ENCODE results near the gene KIF21B.
A peak's percentile ranks its signal among the peaks of the same experiment; 100 is the strongest.

KIF21B gene, protein sequence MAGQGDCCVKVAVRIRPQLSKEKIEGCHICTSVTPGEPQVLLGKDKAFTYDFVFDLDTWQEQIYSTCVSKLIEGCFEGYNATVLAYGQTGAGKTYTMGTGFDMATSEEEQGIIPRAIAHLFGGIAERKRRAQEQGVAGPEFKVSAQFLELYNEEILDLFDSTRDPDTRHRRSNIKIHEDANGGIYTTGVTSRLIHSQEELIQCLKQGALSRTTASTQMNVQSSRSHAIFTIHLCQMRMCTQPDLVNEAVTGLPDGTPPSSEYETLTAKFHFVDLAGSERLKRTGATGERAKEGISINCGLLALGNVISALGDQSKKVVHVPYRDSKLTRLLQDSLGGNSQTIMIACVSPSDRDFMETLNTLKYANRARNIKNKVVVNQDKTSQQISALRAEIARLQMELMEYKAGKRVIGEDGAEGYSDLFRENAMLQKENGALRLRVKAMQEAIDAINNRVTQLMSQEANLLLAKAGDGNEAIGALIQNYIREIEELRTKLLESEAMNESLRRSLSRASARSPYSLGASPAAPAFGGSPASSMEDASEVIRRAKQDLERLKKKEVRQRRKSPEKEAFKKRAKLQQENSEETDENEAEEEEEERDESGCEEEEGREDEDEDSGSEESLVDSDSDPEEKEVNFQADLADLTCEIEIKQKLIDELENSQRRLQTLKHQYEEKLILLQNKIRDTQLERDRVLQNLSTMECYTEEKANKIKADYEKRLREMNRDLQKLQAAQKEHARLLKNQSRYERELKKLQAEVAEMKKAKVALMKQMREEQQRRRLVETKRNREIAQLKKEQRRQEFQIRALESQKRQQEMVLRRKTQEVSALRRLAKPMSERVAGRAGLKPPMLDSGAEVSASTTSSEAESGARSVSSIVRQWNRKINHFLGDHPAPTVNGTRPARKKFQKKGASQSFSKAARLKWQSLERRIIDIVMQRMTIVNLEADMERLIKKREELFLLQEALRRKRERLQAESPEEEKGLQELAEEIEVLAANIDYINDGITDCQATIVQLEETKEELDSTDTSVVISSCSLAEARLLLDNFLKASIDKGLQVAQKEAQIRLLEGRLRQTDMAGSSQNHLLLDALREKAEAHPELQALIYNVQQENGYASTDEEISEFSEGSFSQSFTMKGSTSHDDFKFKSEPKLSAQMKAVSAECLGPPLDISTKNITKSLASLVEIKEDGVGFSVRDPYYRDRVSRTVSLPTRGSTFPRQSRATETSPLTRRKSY (N-terminal part only)

DNA sequence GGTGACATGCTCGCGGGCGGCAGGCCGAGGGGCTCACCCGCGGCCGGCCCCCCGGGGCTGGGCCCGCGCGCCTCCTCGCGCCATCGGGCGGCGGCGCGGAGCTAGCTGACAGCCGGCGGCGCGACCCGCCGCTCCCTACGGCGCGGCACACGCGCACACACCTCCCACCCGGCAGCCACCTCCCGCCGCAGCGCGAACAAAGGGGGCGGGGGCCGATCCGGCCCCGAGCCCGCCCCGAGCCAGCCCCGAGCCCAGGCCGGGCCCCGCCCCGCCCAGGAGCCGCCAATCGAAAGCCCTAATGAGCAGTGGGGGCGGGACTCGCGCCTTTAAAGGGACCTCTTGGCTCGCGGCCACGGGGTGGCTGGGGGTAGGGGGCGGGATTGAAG lies at the start of gene KIF21B:
Gene KIF21B, minus strand, starts transcription at position 198 of the 386 bp plus-strand sequence. CDS start 331 bp downstream, outside the sequence.
- Histone ChIP-seq H3K27me3 (ENCODE audit: insufficient read depth, low read depth, severe bottlenecking) (no peaks in the 10 kb centered on the region), H3K4me3 (ENCODE audit: low read depth, low read length) (peak within 1 kb of the TSS; percentile 70), H3K36me3 (peaks cover 29% of the 10 kb centered on the region), H3K27ac (peak within 1 kb of the TSS; percentile 98), H3K9me3 (ENCODE audit: severe bottlenecking) (no peaks in the 10 kb centered on the region)
- TF ChIP-seq, protein P1, sequence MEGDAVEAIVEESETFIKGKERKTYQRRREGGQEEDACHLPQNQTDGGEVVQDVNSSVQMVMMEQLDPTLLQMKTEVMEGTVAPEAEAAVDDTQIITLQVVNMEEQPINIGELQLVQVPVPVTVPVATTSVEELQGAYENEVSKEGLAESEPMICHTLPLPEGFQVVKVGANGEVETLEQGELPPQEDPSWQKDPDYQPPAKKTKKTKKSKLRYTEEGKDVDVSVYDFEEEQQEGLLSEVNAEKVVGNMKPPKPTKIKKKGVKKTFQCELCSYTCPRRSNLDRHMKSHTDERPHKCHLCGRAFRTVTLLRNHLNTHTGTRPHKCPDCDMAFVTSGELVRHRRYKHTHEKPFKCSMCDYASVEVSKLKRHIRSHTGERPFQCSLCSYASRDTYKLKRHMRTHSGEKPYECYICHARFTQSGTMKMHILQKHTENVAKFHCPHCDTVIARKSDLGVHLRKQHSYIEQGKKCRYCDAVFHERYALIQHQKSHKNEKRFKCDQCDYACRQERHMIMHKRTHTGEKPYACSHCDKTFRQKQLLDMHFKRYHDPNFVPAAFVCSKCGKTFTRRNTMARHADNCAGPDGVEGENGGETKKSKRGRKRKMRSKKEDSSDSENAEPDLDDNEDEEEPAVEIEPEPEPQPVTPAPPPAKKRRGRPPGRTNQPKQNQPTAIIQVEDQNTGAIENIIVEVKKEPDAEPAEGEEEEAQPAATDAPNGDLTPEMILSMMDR (IDR thresholded peaks at IDR 0.05; ENCODE audit: low read depth, low read length), result no peak
- peak; percentile 100 for DNase-seq

DNA sequence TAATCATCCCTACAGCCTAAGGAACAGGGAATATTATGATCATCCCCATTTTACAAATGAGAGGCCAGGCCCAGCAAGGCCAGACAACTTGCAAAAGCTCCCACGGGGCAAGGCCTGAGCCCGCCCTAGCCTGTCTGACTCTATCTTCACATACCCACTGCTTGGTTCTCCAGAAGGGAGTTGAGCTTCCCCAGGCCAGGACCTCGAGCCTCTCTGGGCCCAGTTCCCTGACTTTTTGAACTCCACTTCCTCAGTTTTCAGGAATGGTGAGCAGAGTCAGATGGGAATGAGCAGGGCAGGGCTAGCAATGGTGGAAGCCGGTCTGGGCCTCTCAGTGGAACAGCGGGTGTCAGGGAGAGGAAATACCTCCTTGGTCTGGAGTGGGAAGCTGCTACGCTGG lies 49.4 kb upstream of the KIF21B start:
- no peaks in the 10 kb centered on the region for H3K36me3 ChIP-seq
- no peak overlapping the region for H3K27ac ChIP-seq
- TF ChIP-seq, protein P1 (IDR thresholded peaks at IDR 0.05; ENCODE audit: low read depth, low read length), result no peak
- H3K9me3 ChIP-seq (ENCODE audit: severe bottlenecking), result no peaks in the 10 kb centered on the region
- H3K4me3 ChIP-seq (ENCODE audit: low read depth, low read length), result no peak overlapping the region
- DNase-seq, result no peak
- H3K27me3 ChIP-seq (ENCODE audit: insufficient read depth, low read depth, severe bottlenecking), result no peaks in the 10 kb centered on the region

DNA sequence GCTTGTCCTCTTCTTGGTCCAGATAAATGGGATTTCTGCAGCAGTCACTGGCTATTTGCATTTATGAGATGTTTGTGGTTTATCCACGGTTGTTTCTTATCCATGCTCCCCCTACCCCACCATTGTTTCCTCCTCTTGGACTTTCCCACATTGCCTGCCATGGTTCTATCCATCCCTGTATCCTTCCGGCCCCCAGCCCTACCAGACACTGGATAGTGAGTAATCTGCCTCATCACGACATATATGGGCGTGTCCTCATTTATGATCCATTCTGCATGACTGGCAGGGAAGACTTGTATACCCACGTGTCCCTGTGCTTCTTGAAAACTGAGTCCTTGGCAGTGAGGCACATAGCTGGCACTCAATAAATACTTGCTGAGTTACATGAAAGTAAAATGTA lies 48.6 kb upstream of the KIF21B start:
- DNase-seq, result no peak
- H3K27me3 ChIP-seq (ENCODE audit: insufficient read depth, low read depth, severe bottlenecking), result no peaks in the 10 kb centered on the region
- H3K27ac ChIP-seq, result no peak overlapping the region
- no peaks in the 10 kb centered on the region for H3K9me3 ChIP-seq (ENCODE audit: severe bottlenecking)
- TF ChIP-seq, protein P1 (IDR thresholded peaks at IDR 0.05; ENCODE audit: low read depth, low read length), result no peak
- no peaks in the 10 kb centered on the region for H3K36me3 ChIP-seq
- H3K4me3 ChIP-seq (ENCODE audit: low read depth, low read length), result no peak overlapping the region

DNA sequence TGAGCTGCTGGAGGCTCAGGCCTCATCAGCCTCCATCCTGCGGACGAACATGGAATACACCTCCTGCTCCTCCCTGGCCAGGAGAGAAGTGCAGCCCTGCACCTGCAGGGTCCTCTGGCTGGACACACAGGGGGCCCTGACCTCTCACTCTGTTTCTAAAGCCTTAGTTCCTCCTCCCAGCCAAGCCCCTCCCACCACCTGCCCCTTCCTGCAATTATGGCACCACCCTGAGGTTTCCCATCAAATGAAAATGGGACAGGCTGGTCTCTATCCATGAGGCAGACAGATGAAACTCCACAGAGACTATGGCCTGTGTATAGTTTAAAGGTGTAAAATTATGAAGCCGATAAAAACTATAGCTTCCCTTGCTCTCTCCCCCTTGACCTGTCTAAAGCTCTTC lies 46.1 kb upstream of the KIF21B start:
- Histone ChIP-seq H3K36me3 (no peaks in the 10 kb centered on the region), H3K9me3 (ENCODE audit: severe bottlenecking) (no peaks in the 10 kb centered on the region), H3K4me3 (ENCODE audit: low read depth, low read length) (no peak overlapping the region), H3K27me3 (ENCODE audit: insufficient read depth, low read depth, severe bottlenecking) (no peaks in the 10 kb centered on the region), H3K27ac (no peak overlapping the region)
- peak; percentile 72 for DNase-seq
- TF ChIP-seq, protein P1 (IDR thresholded peaks at IDR 0.05; ENCODE audit: low read depth, low read length), result peak; percentile 24; the same call in 1 of the 2 replicates

DNA sequence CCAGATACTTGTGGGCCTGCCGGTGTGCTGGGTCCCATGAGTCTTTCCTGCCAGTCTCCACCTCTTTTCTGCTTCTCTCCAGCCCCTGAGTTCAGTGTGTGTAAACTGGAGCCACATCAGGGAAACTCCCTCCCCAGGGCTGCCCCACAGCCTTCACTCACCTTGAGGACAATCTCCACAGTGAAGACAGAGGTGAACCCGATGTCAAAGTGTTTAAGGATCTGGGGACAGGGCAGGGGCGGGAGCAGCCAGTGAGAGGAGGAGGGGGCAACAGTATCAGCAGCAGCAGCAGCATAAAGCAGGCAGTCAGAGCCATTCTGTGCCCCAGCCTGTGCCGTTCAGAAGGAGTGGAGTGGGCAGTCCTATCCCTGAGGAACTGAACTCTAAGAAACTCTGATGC lies 45.5 kb upstream of the KIF21B start:
- no peak overlapping the region for H3K27ac ChIP-seq
- no peak overlapping the region for H3K4me3 ChIP-seq (ENCODE audit: low read depth, low read length)
- H3K9me3 ChIP-seq (ENCODE audit: severe bottlenecking), result no peaks in the 10 kb centered on the region
- no peaks in the 10 kb centered on the region for H3K27me3 ChIP-seq (ENCODE audit: insufficient read depth, low read depth, severe bottlenecking)
- TF ChIP-seq, protein P1 (IDR thresholded peaks at IDR 0.05; ENCODE audit: low read depth, low read length), result no peak
- H3K36me3 ChIP-seq, result no peaks in the 10 kb centered on the region
- no peak for DNase-seq
